Adrenal gland (tissue), 12 donors: ENCODE measurements around the gene UBE2K. TPM values are rescaled to one million over a fixed set of nuclear protein-coding genes. Genes with fewer than 3 reads are reported as not detected.
"Not testable (repeated sequence)": the region's sequence is repeated elsewhere in the genome, so short reads cannot be mapped to it uniquely, and the experiment has no call there.

ENCODE experiments used
- DNase-seq, 7 donors: peaks; one replicate each; pipeline ENCODE4 v3.0.0-alpha.2; 2019 to 2020
- H3K27ac ChIP-seq, 5 donors: fragments of 200-600 bp; sonication (generic) in 4 of 5; 1 replicate in 3 of 5; 2 replicates in 2 of 5; pipeline versions ENCODE4 v1.5.1 to v1.8.0; 2016 to 2020; ENCODE audit warnings: mild to moderate bottlenecking in 1 of 5
- H3K27me3 ChIP-seq: fragments of 200-600 bp; 2 replicates; pipeline ENCODE4 v1.8.0; 2021
- H3K36me3 ChIP-seq, 2 donors: fragments of 200-600 bp; replicated peaks in 1 of 2; 1 replicate in 1 of 2; 2 replicates in 1 of 2; pipeline versions ENCODE4 v1.5.1 to v1.8.0; 2018 to 2022
- H3K4me1 ChIP-seq, 2 donors: fragments of 200-600 bp; replicated peaks in 1 of 2; 1 replicate in 1 of 2; 2 replicates in 1 of 2; pipeline versions ENCODE4 v1.5.1 to v1.8.0; 2018 to 2021
- H3K4me3 ChIP-seq, 4 donors: fragments of 200-600 bp; sonication (generic) in 3 of 4; one replicate each; pipeline ENCODE4 v1.5.1; 2016 to 2018
- H3K9me3 ChIP-seq, 3 donors: fragments of 200-600 bp; sonication (generic) in 1 of 3; replicated peaks in 1 of 3; 1 replicate in 2 of 3; 2 replicates in 1 of 3; pipeline versions ENCODE4 v1.5.1 to v1.8.0; 2016 to 2021
- CTCF ChIP-seq, 6 experiments: fragments of 450-650 bp in 4 of 6; fragments of 200-600 bp in 2 of 6; sonication (generic) in 1 of 6; IDR thresholded peaks; 1 replicate in 5 of 6; 2 replicates in 1 of 6; pipeline versions ENCODE4 v1.5.1 to v1.8.0; 2016 to 2021; ENCODE audit warnings: antibody characterized with exemption in 6 of 6, mild to moderate bottlenecking in 2 of 6, moderate library complexity in 1 of 6
- POLR2A ChIP-seq, 2 donors: fragments of 450-650 bp; IDR thresholded peaks; one replicate each; pipeline ENCODE4 v1.6.1; 2017; ENCODE audit warnings: antibody characterized with exemption in 2 of 2, mild to moderate bottlenecking in 2 of 2, moderate library complexity in 1 of 2
- WGBS, 4 donors: extraction: QIAGEN DNeasy Blood & Tissue Kit in 2 of 4; methylation state at CpG; one replicate each; pipeline versions ENCODE4 v1.1.5 to v1.1.7; 2013 to 2017; 5-methylcytosine and 5-hydroxymethylcytosine counted together
- intact Hi-C, 2 donors: fragments of 100-400 bp; cut with DNase I; formaldehyde crosslinking; loops; one replicate each; pipeline versions ENCODE4 v1.14.1 to v1.15.0; 2022 to 2023
- polyA plus RNA-seq, 3 donors: library from polyadenylated mRNA; stranded (reverse); fragments of 200-250 nt in 2 of 3; fragments of 350-450 nt in 1 of 3; fragmentation: Illumina TruSeq in 1 of 3; extraction: RNeasy Lipid Tissue Mini Kit (QIAGEN cat#74804) in 1 of 3; gene quantifications; one replicate each; pipeline ENCODE4 v1.2.3, GENCODE V29; 2013 to 2014
- total RNA-seq, 9 donors: library from RNA; depleted of rRNA in 4 of 9; stranded (reverse); fragments of >200 nt in 4 of 9; fragments of 120-200 nt in 1 of 9; fragmentation: NEBNext Ultra II Directional in 1 of 9; extraction: Animal tissue kit (Norgen Biotek cat#: 25700) in 1 of 9; gene quantifications; one replicate each; pipeline versions ENCODE4 v1.1.0 to v1.2.4, GENCODE V29; 2013 to 2023
- donor health status: healthy with polysubstance abuse.
- donor health status: Bipolar disorder and iron deficiency.
- donor health status: DM: yes; HTN: yes; CAD: no.
- donor health status: DM: no; HTN: no; CAD: no.
- donor health status: DM: no; HTN: no; CAD: no.
- donor health status: DM: yes; HTN: yes; CAD: no.

UBE2K gene
- total and polyA plus RNA-seq, 12 donors = 17.9 to 146 (median 38.9) TPM

- intact Hi-C loops = no loop called here
- WGBS, 4 donors = 90 to 94% (median 91%) methylated on average over 5 of the region's 5 CpGs
- TF ChIP-seq CTCF (IDR thresholded peaks at IDR 0.05) (no peak), POLR2A (IDR thresholded peaks at IDR 0.05) (no peak)
Observed at GRCh38 chr4:39792128-39792527, 94.2 kb downstream of the UBE2K start.

GRCh38 chr4:39792529-39792928 lies 94.6 kb downstream of the UBE2K start:
- 80 to 95% (median 86%) methylated on average over 3 of the region's 3 CpGs for WGBS, 4 donors

More at GRCh38 chr4:39792128-39792527, 94.2 kb downstream of the UBE2K start:
- Histone ChIP-seq H3K4me3 (no peak overlapping the region), H3K27ac (no peak overlapping the region), H3K9me3 (no peaks in the 10 kb centered on the region), H3K36me3 (no peaks in the 10 kb centered on the region), H3K27me3 (no peaks in the 10 kb centered on the region), H3K4me1 (no peaks in the 10 kb centered on the region)
- DNase-seq = no peak

DNA sequence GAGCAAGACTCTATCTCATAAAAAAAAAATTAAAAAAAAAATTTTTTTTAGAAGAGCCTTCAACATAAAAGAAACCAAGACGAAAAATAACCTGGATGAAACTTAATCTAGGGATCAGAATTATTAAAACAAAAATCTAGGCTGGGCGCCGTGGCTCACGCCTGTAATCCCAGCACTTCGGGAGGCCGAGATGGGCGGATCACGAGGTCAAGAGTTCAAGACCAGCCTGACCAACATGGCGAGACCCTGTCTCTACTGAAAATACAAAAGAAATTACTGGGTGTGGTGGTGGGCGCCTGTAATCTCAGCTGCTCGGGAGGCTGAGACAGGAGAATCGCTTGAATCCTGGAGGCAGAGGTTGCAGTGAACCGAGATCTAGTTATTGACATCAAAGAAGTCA lies 95.0 kb downstream of the UBE2K start:
- H3K27me3 ChIP-seq, H3K4me1 ChIP-seq, H3K9me3 ChIP-seq, H3K36me3 ChIP-seq, DNase-seq, H3K4me3 ChIP-seq, intact Hi-C loops, H3K27ac ChIP-seq: not testable (repeated sequence)
- WGBS, 4 donors = 88 to 95% (median 92%) methylated on average over 13 of the region's 13 CpGs

More at GRCh38 chr4:39792529-39792928, 94.6 kb downstream of the UBE2K start:
- Histone ChIP-seq H3K27ac (no peak overlapping the region), H3K27me3 (no peaks in the 10 kb centered on the region), H3K4me3 (no peak overlapping the region), H3K9me3 (no peaks in the 10 kb centered on the region), H3K36me3 (no peaks in the 10 kb centered on the region), H3K4me1 (no peaks in the 10 kb centered on the region)
- no peak for TF ChIP-seq POLR2A (IDR thresholded peaks at IDR 0.05)
- TF ChIP-seq CTCF (IDR thresholded peaks at IDR 0.05) = no peak
- DNase-seq = no peak
- intact Hi-C loops = no loop called here

DNA sequence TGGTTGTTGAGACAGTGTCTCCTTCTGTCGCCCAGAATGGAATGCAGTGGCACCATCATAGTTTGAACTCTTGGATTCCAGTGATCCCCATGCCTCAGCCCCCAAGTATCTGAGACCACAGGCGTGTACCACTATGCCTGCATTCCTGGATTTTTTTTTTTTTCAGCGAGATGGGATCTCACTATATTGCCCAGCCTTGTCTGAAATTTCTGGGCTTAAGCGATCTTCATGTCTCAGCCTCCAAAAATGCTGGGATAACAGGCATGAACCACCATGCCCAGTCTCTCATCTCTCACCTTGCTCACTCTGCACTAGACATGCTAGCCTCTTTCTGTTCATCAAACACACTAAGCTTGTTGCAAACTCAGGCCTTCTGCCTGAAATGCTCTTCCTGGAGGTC lies 104.1 kb downstream of the UBE2K start:
- H3K36me3 ChIP-seq = no peaks in the 10 kb centered on the region
- intact Hi-C loops = no loop called here
- no peak overlapping the region for H3K4me3 ChIP-seq
- H3K4me1 ChIP-seq = no peaks in the 10 kb centered on the region
- DNase-seq = no peak
- no peaks in the 10 kb centered on the region for H3K27me3 ChIP-seq
- H3K27ac ChIP-seq = no peak overlapping the region
- no peak for TF ChIP-seq CTCF (IDR thresholded peaks at IDR 0.05)
- no peak for TF ChIP-seq POLR2A (IDR thresholded peaks at IDR 0.05)
- H3K9me3 ChIP-seq = no peaks in the 10 kb centered on the region
- WGBS, 4 donors = 65 to 94% (median 82%) methylated on average over 4 of the region's 4 CpGs

GRCh38 chr4:39808231-39808749 lies 110.4 kb downstream of the UBE2K start:
- TF ChIP-seq POLR2A (IDR thresholded peaks at IDR 0.05) (no peak), CTCF (IDR thresholded peaks at IDR 0.05) (no peak)
- H3K36me3 ChIP-seq = no peaks in the 10 kb centered on the region
- peak in 3 of 7 donors; percentile 5 to 31 (median 24) for DNase-seq
- H3K4me3 ChIP-seq = no peak overlapping the region
- H3K27ac ChIP-seq = no peak overlapping the region
- intact Hi-C loops = no loop called here
- 67 to 77% (median 69%) methylated on average over 8 of the region's 8 CpGs for WGBS, 4 donors
- H3K27me3 ChIP-seq = no peaks in the 10 kb centered on the region
- H3K9me3 ChIP-seq = no peaks in the 10 kb centered on the region
- H3K4me1 ChIP-seq = no peaks in the 10 kb centered on the region
